HG03521 (cell line): ENCODE data around the gene AHNAK2.

Experiments
- ATAC-seq: cut with Tn5 transposase; IDR thresholded peaks from one replicate; pipeline ENCODE4 v1.9.1; 2021; ENCODE audit warnings: mild to moderate bottlenecking, moderate library complexity; ENCODE audit not compliant: unreplicated experiment

Gene AHNAK2

GRCh38 chr14:104974665-104975390 lies 3.3 kb downstream of the AHNAK2 start:
- ATAC-seq, result no peak

- no peak for ATAC-seq
Observed at GRCh38 chr14:104974146-104974541, 4.0 kb downstream of the AHNAK2 start.

- no peak for ATAC-seq
Observed at GRCh38 chr14:104973385-104974145, 4.6 kb downstream of the AHNAK2 start.

GRCh38 chr14:104973135-104973384 lies 5.1 kb downstream of the AHNAK2 start:
- no peak for ATAC-seq

GRCh38 chr14:104972301-104973134 lies 5.7 kb downstream of the AHNAK2 start:
- no peak for ATAC-seq

GRCh38 chr14:104971447-104972240 lies 6.5 kb downstream of the AHNAK2 start:
- ATAC-seq, result no peak

GRCh38 chr14:104970231-104971068 lies 7.7 kb downstream of the AHNAK2 start:
- no peak for ATAC-seq

- no peak for ATAC-seq
Observed at GRCh38 chr14:104969741-104970230, 8.4 kb downstream of the AHNAK2 start.

GRCh38 chr14:104968541-104969401 lies 9.4 kb downstream of the AHNAK2 start:
- ATAC-seq, result no peak

GRCh38 chr14:104968153-104968527 lies 10.0 kb downstream of the AHNAK2 start:
- no peak for ATAC-seq

GRCh38 chr14:104967386-104968152 lies 10.6 kb downstream of the AHNAK2 start:
- ATAC-seq, result no peak

- no peak for ATAC-seq
Observed at GRCh38 chr14:104966981-104967385, 11.2 kb downstream of the AHNAK2 start.

- ATAC-seq, result no peak
Observed at GRCh38 chr14:104966261-104966865, 11.8 kb downstream of the AHNAK2 start.

- no peak for ATAC-seq
Observed at GRCh38 chr14:104965561-104966231, 12.5 kb downstream of the AHNAK2 start.

GRCh38 chr14:104964546-104964945 lies 13.6 kb downstream of the AHNAK2 start:
- no peak for ATAC-seq

GRCh38 chr14:104957146-104958113 lies 20.7 kb downstream of the AHNAK2 start:
- ATAC-seq, result no peak
